ENCODE results near the gene TOP2B.

DNA sequence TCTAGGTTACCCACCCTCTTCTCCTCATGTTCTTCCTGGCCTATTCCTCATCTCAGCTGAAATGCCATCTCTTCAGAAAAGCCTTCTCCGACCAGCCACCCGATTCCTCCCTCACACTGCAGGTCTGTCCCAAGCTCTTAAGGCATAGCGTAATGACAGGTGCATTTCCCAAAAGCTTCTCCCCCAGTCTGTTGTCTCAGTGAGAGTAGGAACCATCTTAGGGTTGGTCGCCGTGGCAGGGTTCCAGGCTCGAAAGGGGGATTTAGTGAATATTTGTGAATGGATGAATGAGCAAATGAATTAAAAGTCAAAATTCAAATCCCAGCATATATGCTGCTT lies 78.6 kb downstream of the TOP2B start:
- TF ChIP-seq, protein P1, sequence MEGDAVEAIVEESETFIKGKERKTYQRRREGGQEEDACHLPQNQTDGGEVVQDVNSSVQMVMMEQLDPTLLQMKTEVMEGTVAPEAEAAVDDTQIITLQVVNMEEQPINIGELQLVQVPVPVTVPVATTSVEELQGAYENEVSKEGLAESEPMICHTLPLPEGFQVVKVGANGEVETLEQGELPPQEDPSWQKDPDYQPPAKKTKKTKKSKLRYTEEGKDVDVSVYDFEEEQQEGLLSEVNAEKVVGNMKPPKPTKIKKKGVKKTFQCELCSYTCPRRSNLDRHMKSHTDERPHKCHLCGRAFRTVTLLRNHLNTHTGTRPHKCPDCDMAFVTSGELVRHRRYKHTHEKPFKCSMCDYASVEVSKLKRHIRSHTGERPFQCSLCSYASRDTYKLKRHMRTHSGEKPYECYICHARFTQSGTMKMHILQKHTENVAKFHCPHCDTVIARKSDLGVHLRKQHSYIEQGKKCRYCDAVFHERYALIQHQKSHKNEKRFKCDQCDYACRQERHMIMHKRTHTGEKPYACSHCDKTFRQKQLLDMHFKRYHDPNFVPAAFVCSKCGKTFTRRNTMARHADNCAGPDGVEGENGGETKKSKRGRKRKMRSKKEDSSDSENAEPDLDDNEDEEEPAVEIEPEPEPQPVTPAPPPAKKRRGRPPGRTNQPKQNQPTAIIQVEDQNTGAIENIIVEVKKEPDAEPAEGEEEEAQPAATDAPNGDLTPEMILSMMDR (IDR thresholded peaks at IDR 0.05; ENCODE audit: low read depth, low read length, poor library complexity, severe bottlenecking) = no peak
- TF ChIP-seq EZH2phosphoT487 (IDR thresholded peaks at IDR 0.05; ENCODE audit: borderline replicate concordance, low read length) = no peak

Data from DOHH2 (cell line).